NCI-H446 treated with DMSO at 0.1 percent for 48 hours (cell line): Measurements from ENCODE around the gene CAMK1D.

Experiments
- DNase-seq: peaks from one replicate; lab custom pipeline; 2025; lab: John Stamatoyannopoulos, UW

The CAMK1D gene

DNA sequence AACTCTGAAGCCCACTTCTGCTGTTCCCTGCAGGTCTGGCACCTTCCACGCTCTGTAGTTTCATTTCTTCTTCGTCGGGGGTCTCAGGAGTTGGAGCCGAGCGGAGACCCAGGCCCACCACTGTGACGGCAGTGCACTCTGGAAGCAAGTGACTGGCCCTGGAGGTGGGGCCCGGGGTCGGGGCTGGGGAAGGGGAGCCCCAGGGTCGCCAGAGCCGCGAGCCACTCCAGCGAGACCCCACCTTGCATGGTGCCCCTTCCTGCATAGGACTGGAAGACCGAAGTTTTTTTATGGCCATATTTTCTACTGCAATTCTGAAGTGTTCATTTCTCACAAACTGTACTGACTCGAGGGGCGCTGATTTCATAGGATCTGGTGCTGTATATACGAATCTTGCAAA, 479.4 kb downstream of the CAMK1D start:
- no peak for DNase-seq

DNA sequence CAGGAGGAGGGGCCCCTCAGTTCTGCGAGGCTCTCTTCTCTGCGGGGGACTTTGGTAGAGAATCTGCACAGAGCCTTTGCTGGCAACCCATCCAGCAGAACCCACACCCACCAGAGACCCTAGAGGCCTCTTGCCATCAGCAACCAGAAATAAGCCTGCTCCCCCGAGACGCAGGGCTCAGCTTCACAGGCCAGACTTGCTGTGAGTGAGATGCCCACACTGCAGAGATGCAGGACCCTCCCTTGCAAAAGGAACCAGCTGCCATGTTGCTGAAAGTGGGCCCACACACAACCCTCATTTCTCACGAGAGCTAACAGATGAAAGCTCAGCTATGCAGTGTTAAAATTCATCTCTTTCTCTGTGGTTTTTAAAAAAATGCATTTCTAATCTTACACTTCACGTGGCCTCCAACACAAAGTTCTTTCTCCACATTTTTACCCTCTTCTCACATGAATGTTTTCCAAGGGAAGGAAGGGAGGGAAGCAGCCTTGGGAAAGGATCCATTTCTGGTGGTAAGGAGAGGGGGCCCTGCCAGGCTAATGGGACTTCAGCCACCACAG, 480.6 kb downstream of the CAMK1D start:
- no peak for DNase-seq

DNA sequence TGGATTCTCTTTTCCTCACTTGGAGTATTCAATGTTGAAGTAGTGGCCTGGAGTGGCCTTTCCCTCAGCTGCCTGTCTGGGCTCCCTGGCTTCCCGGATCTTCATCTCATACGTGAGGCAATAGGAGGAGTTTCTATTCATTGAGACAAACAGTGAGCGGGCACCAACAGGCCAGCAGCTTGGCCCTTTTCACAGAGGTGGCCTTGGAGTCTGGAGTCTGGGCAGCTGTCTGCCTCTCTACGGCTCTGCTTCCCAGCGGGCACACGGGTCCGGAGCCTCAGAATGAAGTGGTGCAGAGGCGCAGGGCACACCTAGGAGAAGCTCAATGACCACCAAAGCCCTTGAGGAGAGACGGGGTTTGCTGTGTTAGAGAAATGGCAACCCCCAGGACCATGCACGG, 482.7 kb downstream of the CAMK1D start:
- DNase-seq = no peak

- DNase-seq = no peak
Observed at GRCh38 chr10:12833451-12833850, 484.1 kb downstream of the CAMK1D start.

GRCh38 chr10:12834116-12834665, 484.8 kb downstream of the CAMK1D start:
- no peak for DNase-seq

GRCh38 chr10:12834721-12835120, 485.4 kb downstream of the CAMK1D start:
- DNase-seq = no peak

DNA sequence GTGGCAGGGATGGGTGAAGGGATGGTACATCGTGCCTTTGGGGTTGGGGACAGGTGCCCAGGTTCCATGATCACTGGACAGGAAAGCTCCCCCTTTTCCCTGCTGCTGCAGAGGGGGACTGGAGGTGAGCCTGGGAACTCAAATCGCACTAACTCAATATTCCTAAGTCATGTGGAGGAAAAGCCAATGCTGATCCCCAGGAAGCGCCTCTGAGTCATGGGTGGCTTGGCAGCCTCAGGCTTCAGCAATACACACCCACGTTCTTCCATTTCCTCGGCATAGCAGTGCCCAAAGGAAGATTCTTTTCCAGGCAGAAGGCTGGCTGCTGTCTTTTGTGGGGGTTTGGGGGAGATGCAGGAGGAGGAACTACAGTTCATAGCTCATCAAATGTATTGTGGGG, 486.4 kb downstream of the CAMK1D start:
- DNase-seq = no peak

DNA sequence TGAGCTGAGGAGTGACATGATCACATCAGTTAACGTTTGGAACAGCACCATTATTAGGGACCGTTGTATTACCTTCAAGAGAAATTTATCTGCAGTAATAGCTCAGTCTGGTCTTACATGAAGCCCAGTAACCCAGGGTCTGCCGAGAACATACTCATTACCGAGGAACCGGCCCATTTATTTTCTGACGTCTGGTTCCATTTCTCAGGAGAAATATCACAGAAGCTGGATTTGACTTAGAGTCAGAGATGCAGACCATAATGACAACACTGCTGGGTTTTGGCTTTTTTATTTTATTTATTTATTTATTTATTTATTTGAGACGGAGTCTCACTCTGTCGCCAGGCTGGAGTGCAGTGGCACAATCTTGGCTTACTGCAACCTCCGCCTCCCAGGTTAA, 489.0 kb downstream of the CAMK1D start:
- DNase-seq = no peak

DNA sequence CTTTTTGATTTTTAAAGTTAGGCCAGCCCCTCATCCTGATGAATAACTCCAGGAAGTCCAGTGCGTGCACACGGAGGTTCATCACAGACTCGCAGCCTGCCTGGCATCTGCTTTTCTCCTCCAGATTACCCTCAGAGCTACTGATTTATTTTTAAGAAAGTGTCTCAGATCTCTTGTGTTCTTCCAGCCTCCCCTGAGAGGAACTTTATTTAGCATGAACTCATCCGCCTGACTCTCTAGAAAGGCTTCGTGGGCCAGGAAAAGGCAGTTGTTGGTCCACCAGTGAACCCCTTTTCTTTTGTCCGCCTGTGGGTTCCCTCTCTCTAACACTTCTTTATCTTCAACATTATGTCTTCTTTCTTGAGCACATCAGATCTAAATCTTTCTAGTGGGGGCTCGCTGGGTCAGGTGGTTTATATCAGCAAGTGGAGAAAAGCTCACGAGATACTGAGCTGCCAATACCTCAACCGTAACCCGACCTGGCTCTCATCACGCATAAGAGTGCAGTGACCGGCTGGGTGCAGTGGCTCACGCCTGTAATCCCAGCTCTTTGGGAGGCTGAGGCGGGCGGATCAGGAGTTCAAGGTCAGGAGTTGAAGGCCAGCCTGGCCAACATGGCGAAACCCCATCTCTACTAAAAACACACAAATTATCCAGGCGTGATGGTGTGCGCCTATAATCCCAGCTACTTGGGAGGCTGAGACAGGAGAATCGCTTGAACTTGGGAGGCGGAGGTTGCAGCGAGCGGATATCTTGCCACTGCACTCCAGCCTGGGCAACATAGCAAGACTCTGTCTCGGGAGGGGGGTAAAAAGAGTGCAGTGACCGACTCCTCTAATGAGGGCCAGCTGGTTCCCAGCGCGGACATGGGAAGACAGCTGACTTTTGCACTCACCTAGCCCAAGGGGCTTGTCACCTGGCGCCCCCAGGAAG, 489.9 kb downstream of the CAMK1D start:
- no peak for DNase-seq

- no peak for DNase-seq
Observed at GRCh38 chr10:12839941-12840611, 490.7 kb downstream of the CAMK1D start.

DNA sequence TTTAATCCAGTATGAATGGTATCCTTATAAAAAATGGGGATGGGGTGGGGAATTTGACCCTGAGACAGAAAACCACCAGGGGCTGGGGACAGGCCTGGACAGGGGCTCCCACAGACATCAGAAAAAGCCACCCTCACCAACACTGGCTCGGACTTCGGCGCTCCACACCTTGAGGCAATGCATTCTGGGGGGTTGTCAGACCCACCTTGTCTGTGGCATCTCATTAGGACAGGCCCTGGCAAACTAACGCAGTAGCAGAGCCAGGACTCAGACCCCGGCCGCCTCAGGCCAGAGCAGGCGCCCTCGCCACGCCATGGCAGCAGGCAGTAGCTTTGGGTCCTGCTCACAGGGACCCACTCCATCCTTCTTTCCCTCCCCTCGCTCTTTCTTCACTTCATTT, 492.1 kb downstream of the CAMK1D start:
- no peak for DNase-seq

GRCh38 chr10:12841826-12842225, 492.5 kb downstream of the CAMK1D start:
- DNase-seq = no peak

DNA sequence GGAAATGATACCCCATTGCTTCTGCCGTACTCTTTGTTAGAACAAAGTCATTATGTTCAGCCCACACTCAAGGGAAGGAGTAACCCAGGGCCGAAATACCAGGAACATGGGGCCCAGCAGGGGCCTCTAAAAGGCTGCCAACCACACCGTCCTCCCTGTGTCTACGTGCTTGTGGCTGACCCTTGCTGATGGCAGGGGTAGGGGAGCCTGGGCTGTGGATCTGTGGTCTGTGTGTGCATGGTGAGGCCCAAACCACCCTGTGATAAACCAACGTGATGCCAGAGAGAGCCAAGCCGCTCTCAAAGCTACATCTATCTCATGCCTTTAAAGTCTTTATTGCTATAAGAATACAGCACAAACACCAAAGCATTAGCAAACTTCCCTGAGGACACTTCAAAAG, 493.0 kb downstream of the CAMK1D start:
- no peak for DNase-seq

- DNase-seq = no peak
Observed at GRCh38 chr10:12843296-12843945, 494.1 kb downstream of the CAMK1D start.

- peak; percentile 90 for DNase-seq
Observed at GRCh38 chr10:12844811-12845483, 495.6 kb downstream of the CAMK1D start.

DNA sequence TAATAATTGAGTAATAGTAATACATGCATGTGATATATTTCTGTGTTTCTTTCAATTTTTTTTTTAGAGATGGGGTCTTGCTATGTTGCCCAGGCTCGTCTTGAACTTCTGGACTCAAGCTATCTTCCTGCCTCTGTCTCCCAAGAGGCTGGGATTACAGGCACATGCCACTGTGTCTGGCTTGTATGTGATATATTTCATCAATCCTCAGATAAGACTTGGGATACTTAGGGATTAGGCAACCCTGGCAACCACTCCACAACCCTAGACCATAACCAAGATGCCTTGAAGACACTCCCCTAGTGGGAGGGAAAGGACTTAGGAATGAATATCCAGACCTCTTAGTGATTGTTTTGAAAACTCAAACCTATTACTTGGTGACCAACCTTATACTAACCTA, 497.4 kb downstream of the CAMK1D start:
- no peak for DNase-seq

GRCh38 chr10:12847361-12847975, 498.1 kb downstream of the CAMK1D start:
- DNase-seq = no peak

DNA sequence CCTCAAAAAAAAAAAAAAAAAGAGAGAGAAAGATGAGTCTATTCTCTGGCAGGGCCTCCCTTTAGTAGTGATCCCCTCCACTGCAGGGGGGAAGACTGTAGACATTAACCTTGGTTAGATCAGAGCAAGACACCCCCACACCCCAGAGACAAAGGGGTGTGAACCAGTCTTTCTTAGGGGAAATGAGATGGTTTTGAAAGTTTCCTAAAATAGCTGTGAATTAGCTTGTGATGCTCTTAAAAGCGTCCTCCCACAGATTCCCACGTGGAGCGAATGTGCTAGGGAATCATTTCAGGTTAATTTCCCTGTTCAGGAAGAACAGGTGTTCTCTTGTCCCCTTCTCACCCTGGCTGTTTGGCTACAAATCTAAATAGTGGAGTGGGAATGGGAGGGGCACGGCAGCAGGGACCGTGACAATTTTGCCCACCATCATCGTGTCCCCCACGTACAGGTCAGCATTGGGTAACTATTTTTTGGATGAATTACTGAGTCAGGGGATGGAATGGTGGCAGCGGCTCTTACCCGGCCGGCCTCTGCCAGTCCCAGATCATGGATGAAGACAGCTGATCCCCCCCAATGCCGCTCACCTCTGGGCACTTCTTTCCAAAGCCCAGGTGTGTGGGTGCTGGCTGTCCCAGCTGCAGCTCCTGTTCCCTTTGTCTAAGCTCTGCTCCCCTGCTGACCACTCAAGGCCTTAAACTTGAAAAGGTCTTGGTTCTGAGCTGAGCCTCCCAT, 499.3 kb downstream of the CAMK1D start:
- no peak for DNase-seq

DNA sequence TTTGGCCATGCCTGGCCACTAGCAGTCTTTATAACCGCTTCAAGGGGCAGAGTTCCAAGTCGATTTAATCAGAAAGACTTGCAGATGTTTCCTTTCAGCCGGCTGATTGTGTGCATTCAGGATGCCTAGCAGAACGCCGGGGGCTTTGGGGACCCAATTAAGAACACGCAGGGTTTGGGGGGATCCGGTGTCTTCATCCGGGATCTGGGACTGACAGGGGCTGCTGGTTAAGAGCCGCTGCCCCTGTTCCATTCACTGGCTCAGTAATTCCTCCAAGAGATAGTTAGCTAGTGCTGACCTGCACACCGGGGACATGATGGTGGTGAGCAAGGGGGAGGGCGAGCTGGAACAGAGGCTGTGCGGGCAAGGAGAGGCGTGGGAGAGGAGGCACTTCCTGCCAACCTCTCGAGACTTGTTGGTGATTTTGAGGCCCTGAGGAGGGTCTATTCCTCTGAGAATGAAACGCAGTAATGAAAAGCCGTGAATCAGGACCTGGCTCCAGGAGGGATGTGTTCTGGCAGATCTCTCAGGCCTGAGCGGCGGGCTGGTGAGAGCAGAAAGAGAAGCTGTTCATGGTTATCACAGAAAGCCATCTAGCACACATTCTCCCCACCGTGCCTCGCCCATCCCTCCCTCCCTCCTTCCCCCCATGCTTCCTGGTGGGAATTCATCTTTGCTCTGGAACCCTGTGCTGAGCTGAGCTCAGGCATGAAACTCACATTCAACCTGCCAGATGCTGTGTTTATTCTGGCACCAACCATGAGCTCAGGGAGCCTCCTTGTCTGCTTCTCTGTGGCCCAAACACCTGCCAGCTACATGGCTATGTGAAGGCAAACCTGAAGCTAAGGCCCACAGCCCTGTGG, 500.2 kb downstream of the CAMK1D start:
- peak; percentile 71 for DNase-seq

- no peak for DNase-seq
Observed at GRCh38 chr10:12852687-12853086, 503.3 kb downstream of the CAMK1D start.
